ENCODE measurements around the gene OPN4. TPM values are rescaled to one million over a fixed set of nuclear protein-coding genes. Genes with fewer than 3 reads are reported as not detected.

The OPN4 gene
- total and polyA plus RNA-seq, 2 donors (not counting 3 experiments of a cell fraction or from before 2014, with no cell fraction given), result not detected

- dilution Hi-C loops (cut with MboI; ENCODE audit: extremely low pct_ligation_motif_present, low sequenced_read_pairs) (no loop called here), intact Hi-C loops (cut with micrococcal nuclease) (no loop called here)
- Histone ChIP-seq H3K9ac (replicated peaks; ENCODE audit: extremely low read depth, insufficient read depth, low read length) (no peak overlapping the region), H3K9me1 (replicated peaks; ENCODE audit: control insufficient read depth, extremely low read depth, insufficient read depth, low read length) (no peaks in the 10 kb centered on the region), H3K4me1 (ENCODE audit: control insufficient read depth, extremely low read depth, insufficient read depth, low read length) (no peaks in the 10 kb centered on the region), H3K27ac (ENCODE audit: insufficient read depth, low read depth, low read length) (no peak overlapping the region), H3K27me3 (ENCODE audit: control insufficient read depth in 2 of 2, insufficient read depth in 2 of 2, low read length in 2 of 2) (peaks cover 31 to 63% of the 10 kb centered on the region in 2 experiments), H3K36me3 (ENCODE audit: control insufficient read depth in 2 of 2, extremely low read depth in 1 of 2, insufficient read depth in 2 of 2, low read length in 2 of 2) (no peaks in the 10 kb centered on the region), H3K79me2 (ENCODE audit: control insufficient read depth, insufficient read depth, low read length) (no peaks in the 10 kb centered on the region), H3K4me3 (replicated peaks in 1 of 3; ENCODE audit: insufficient read depth in 1 of 3, low read depth in 1 of 3, low read length in 3 of 3) (no peak overlapping the region), H4K20me1 (replicated peaks; ENCODE audit: control insufficient read depth, extremely low read depth, insufficient read depth, low read length) (no peaks in the 10 kb centered on the region), H2AFZ (ENCODE audit: low read depth, low read length) (no peak overlapping the region), H3K4me2 (ENCODE audit: insufficient read depth, low read length) (no peak overlapping the region), H3K9me3 (replicated peaks; ENCODE audit: control insufficient read depth, insufficient read depth, low read length) (no peaks in the 10 kb centered on the region)
- ChIA-PET POLR2A (no interaction called here), CTCF (interaction anchor here (1.2 to 1.9 kb wide), 4 partner anchors 11 to 200 kb away, joined by 3 to 12 read pairs (median 4); no protein-coding TSS in a partner anchor)
- DNase-seq (ENCODE audit: low read depth, low spot score), result no peak
- FAIRE-seq, result no peak
- BruUV-seq (replicated peaks), result no TSS peak
- no peak for TF ChIP-seq JUN (IDR thresholded peaks at IDR 0.05; ENCODE audit: borderline replicate concordance, insufficient read depth, insufficient read length, low read depth)
- TF ChIP-seq MAX (IDR thresholded peaks at IDR 0.05; ENCODE audit: insufficient read depth, insufficient read length), result no peak
- TF ChIP-seq MYC (IDR thresholded peaks at IDR 0.05; ENCODE audit: low read depth, low read length), result no peak
- no peak for TF ChIP-seq EZH2 (IDR thresholded peaks at IDR 0.05; ENCODE audit: borderline replicate concordance, low read depth, low read length, severe bottlenecking)
- TF ChIP-seq FOS (IDR thresholded peaks at IDR 0.05; ENCODE audit: borderline replicate concordance, insufficient read depth, low read length), result no peak
- TF ChIP-seq POLR2AphosphoS5 (IDR thresholded peaks at IDR 0.05; ENCODE audit: insufficient read depth, low read depth, low read length), result no peak
- no peak for TF ChIP-seq CTCF (IDR thresholded peaks at IDR 0.05; ENCODE audit: extremely low read depth in 1 of 2, insufficient read depth in 1 of 2, low read depth in 1 of 2, low read length in 2 of 2)
- no peak for TF ChIP-seq GATA2 (IDR thresholded peaks at IDR 0.05; ENCODE audit: insufficient read depth, insufficient read length, low read depth, low read length)
- TF ChIP-seq POLR2A (IDR thresholded peaks at IDR 0.05; ENCODE audit: low read depth, low read length), result no peak
Observed at GRCh38 chr10:86699541-86699940, 45.2 kb downstream of the OPN4 start.

Data from endothelial cell of umbilical vein (primary cell).